SK-N-SH (cell line): Measurements from ENCODE around the gene DARS2.

Experiments used
- CTCF ChIP-seq: fragments of 200-600 bp; sonication (generic); IDR thresholded peaks from 2 replicates; pipeline ENCODE4 v1.6.1; 2017; ENCODE audit warnings: antibody characterized with exemption, mild to moderate bottlenecking, moderate library complexity
- GABPA ChIP-seq: IDR thresholded peaks from 2 replicates; pipeline ENCODE4 v1.4.0; 2012; ENCODE audit warnings: low read depth, mild to moderate bottlenecking
- MAX ChIP-seq: IDR thresholded peaks from 2 replicates; pipeline ENCODE4 v1.4.0; 2012; ENCODE audit warnings: low read depth
- NFIC ChIP-seq: IDR thresholded peaks from 2 replicates; pipeline ENCODE4 v1.4.0; 2012; ENCODE audit warnings: borderline replicate concordance
- POLR2AphosphoS5 ChIP-seq: IDR thresholded peaks from 2 replicates; pipeline ENCODE4 v1.6.1; 2012; ENCODE audit warnings: low read depth, low read length
- REST ChIP-seq: IDR thresholded peaks from 2 replicates; pipeline ENCODE4 v1.6.1; 2012; ENCODE audit warnings: mild to moderate bottlenecking, low read depth, low read length, moderate library complexity
- RFX5 ChIP-seq: IDR thresholded peaks from 2 replicates; pipeline ENCODE4 v1.6.1; 2012; ENCODE audit warnings: mild to moderate bottlenecking, improper control_type of control experiment, low read length
- TAF1 ChIP-seq: IDR thresholded peaks from 2 replicates; pipeline ENCODE4 v1.6.1; 2012; ENCODE audit warnings: low read depth, mild to moderate bottlenecking, low read length, moderate library complexity, borderline replicate concordance
- USF2 ChIP-seq: fragments of 150-350 bp; IDR thresholded peaks from 2 replicates; pipeline ENCODE4 v1.6.1; 2017; ENCODE audit warnings: antibody characterized with exemption, low read length, low read depth, borderline replicate concordance

GRCh38 chr1:173818459-173818858 is 6.0 kb upstream of the DARS2 start:
- no peak for TF ChIP-seq CTCF
- no peak for TF ChIP-seq TAF1
- no peak for TF ChIP-seq POLR2AphosphoS5
- TF ChIP-seq USF2, result no peak
- no peak for TF ChIP-seq REST
- TF ChIP-seq GABPA, result no peak
- no peak for TF ChIP-seq MAX
- no peak for TF ChIP-seq RFX5
- no peak for TF ChIP-seq NFIC
